HepG2 (cell line): ENCODE results near the gene KAZALD1. TPM values are rescaled to one million over a fixed set of nuclear protein-coding genes. Genes with fewer than 3 reads are reported as not detected.

Experiments used
- ARNTL ChIP-seq: sonication (generic); formaldehyde crosslinking; IDR thresholded peaks from 2 replicates; pipeline ENCODE4 v1.4.0; 2020; ENCODE audit warnings: mild to moderate bottlenecking, missing genetic modification reagents
- IKZF4 ChIP-seq: sonication (generic); formaldehyde crosslinking; IDR thresholded peaks from 2 replicates; pipeline ENCODE4 v1.5.1; 2020; ENCODE audit warnings: borderline replicate concordance, mild to moderate bottlenecking, low read depth, missing genetic modification reagents; ENCODE audit errors: not compliant biosample characterization
- NCOA2 ChIP-seq: sonication (generic); formaldehyde crosslinking; IDR thresholded peaks from 2 replicates; pipeline ENCODE4 v1.8.0; 2022; ENCODE audit warnings: inconsistent platforms
- PITX1 ChIP-seq: sonication (generic); formaldehyde crosslinking; IDR thresholded peaks from 2 replicates; pipeline ENCODE4 v1.5.1; 2020; ENCODE audit warnings: mild to moderate bottlenecking, missing genetic modification reagents
- RELA ChIP-seq: sonication (generic); formaldehyde crosslinking; IDR thresholded peaks from 2 replicates; pipeline ENCODE4 v1.4.0; 2020; ENCODE audit warnings: missing genetic modification reagents
- RFXANK ChIP-seq: IDR thresholded peaks from 2 replicates; pipeline ENCODE4 v1.6.1; 2016
- SOX5 ChIP-seq: IDR thresholded peaks from 2 replicates; pipeline ENCODE4 v1.6.1; 2016; ENCODE audit warnings: borderline replicate concordance
- ZNF326 ChIP-seq: sonication (generic); formaldehyde crosslinking; IDR thresholded peaks from 2 replicates; pipeline ENCODE4 v1.4.0; 2020; ENCODE audit warnings: missing genetic modification reagents, borderline replicate concordance
- ZNF333 ChIP-seq: sonication (generic); formaldehyde crosslinking; IDR thresholded peaks from 2 replicates; pipeline ENCODE4 v1.4.0; 2020; ENCODE audit warnings: mild to moderate bottlenecking, missing genetic modification reagents, borderline replicate concordance
- ZNF468 ChIP-seq: sonication (generic); formaldehyde crosslinking; IDR thresholded peaks from 2 replicates; pipeline ENCODE4 v1.8.0; 2022; ENCODE audit warnings: mild to moderate bottlenecking, moderate library complexity, missing genetic modification reagents
- ZNF614 ChIP-seq: IDR thresholded peaks from 2 replicates; pipeline ENCODE4 v1.6.1; 2018; ENCODE audit warnings: missing biosample characterization, missing genetic modification reagents, inconsistent platforms, borderline replicate concordance
- ZNF761 ChIP-seq: sonication (generic); formaldehyde crosslinking; conservative IDR thresholded peaks from 2 replicates; pipeline ENCODE4 v1.4.0; 2020; ENCODE audit warnings: mild to moderate bottlenecking, missing genetic modification reagents
- ZSCAN21 ChIP-seq: sonication (generic); formaldehyde crosslinking; IDR thresholded peaks from 2 replicates; pipeline ENCODE4 v1.8.0; 2022; ENCODE audit warnings: mild to moderate bottlenecking, missing genetic modification reagents, moderate library complexity, borderline replicate concordance
- polyA plus RNA-seq, 8 experiments: library from polyadenylated mRNA; depleted of rRNA in 3 of 8; stranded (reverse) in 7 of 8; unstranded in 1 of 8; fragments of >200 nt; fragmentation: Illumina TruSeq in 4 of 8; extraction: Trizol in 4 of 8; gene quantifications; 2 replicates each; pipeline versions ENCODE4 v1.2.1 to v1.2.3, GENCODE V29; 2011 to 2016; ENCODE audit warnings: low read depth in 4 of 8, missing spikeins in 1 of 8, mixed read lengths in 1 of 8; ENCODE audit not compliant: insufficient read depth in 1 of 8
- total RNA-seq, 5 experiments: library from RNA; depleted of rRNA; stranded (reverse); fragments of >200 nt; fragmentation: Illumina TruSeq; extraction: Trizol; gene quantifications; 2 replicates each; pipeline ENCODE4 v1.2.3, GENCODE V29; 2016; ENCODE audit warnings: low read depth in 1 of 5
- TF ChIP-seq, protein P1 (sequence below): sonication (generic); formaldehyde crosslinking; IDR thresholded peaks from 2 replicates; pipeline ENCODE4 v1.5.0; 2020; ENCODE audit warnings: mild to moderate bottlenecking, missing genetic modification reagents
- TF ChIP-seq, protein P2 (sequence below): sonication (generic); formaldehyde crosslinking; IDR thresholded peaks from 2 replicates; pipeline ENCODE4 v1.5.0; 2020; ENCODE audit warnings: missing genetic modification reagents, mild to moderate bottlenecking, borderline replicate concordance
- TF ChIP-seq, protein P3 (sequence below): sonication (generic); formaldehyde crosslinking; IDR thresholded peaks from 2 replicates; pipeline ENCODE4 v1.5.0; 2020; ENCODE audit warnings: mild to moderate bottlenecking, missing genetic modification reagents
- TF ChIP-seq, protein P4 (sequence below): sonication (generic); formaldehyde crosslinking; conservative IDR thresholded peaks from 2 replicates; pipeline ENCODE4 v1.4.0; 2020; ENCODE audit warnings: missing genetic modification reagents

Gene KAZALD1
- total and polyA plus RNA-seq, 2 of the 13 experiments (the other 11 are each of a cell fraction or from before 2014, with no cell fraction given): 16.7 to 27.7 TPM

DNA sequence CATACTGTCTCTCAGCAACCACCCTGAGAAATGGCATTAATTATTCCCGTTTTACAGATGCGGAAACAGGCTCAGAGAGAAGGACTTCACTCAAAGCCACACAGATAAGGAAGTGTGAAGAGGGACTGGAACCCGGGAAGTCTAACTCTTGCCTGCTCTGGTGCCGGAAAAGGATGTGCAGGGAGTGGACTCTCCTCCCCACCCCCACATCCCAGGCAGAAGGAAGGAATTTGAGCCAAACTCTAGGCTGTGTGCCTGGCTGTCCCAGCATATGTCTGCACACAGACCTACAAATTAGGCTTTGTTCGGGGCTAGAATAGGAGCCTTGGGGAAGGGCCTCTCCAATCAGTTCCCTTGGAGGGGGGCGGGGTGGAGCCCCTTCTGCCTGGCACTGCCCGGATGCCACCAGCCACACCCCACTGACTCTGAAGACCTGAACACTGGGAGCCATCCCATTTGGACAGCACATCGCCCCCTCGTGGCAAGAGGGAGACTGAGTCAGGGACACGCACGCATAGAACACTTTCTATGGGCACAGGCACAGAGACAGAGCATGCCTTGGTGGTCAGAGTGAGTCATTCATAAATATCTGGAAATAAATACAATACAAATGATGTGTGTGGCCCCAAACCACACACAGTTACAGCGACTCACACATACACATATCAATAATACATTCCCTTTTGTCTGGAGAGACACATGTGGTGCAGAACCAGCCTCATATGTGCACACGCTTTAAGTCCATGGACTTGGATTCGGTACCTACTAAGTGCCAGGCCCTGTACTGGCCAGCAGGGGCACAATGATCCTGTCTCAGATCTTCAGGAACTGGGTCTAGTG lies 49.0 kb upstream of the KAZALD1 start (continued):
- TF ChIP-seq, protein P1, sequence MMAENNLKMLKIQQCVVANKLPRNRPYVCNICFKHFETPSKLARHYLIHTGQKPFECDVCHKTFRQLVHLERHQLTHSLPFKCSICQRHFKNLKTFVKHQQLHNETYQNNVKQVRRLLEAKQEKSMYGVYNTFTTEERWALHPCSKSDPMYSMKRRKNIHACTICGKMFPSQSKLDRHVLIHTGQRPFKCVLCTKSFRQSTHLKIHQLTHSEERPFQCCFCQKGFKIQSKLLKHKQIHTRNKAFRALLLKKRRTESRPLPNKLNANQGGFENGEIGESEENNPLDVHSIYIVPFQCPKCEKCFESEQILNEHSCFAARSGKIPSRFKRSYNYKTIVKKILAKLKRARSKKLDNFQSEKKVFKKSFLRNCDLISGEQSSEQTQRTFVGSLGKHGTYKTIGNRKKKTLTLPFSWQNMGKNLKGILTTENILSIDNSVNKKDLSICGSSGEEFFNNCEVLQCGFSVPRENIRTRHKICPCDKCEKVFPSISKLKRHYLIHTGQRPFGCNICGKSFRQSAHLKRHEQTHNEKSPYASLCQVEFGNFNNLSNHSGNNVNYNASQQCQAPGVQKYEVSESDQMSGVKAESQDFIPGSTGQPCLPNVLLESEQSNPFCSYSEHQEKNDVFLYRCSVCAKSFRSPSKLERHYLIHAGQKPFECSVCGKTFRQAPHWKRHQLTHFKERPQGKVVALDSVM: no peak
- TF ChIP-seq NCOA2 (CRISPR knock-in tag): no peak
- TF ChIP-seq SOX5: peak; percentile 37; the same call in 1 of the 2 replicates
- 0 out of 2 replicates have a peak, but pooled peaks have one; percentile 26 for TF ChIP-seq RFXANK (CRISPR knock-in tag)
- no peak for TF ChIP-seq ZNF468 (CRISPR knock-in tag)
- 0 out of 2 replicates have a peak, but pooled peaks have one; percentile 40 for TF ChIP-seq ARNTL (CRISPR knock-in tag)
- TF ChIP-seq ZNF614 (CRISPR knock-in tag): no peak; the same call in 1 of the 2 replicates
- no peak for TF ChIP-seq ZNF333 (CRISPR knock-in tag)
- TF ChIP-seq, protein P2, sequence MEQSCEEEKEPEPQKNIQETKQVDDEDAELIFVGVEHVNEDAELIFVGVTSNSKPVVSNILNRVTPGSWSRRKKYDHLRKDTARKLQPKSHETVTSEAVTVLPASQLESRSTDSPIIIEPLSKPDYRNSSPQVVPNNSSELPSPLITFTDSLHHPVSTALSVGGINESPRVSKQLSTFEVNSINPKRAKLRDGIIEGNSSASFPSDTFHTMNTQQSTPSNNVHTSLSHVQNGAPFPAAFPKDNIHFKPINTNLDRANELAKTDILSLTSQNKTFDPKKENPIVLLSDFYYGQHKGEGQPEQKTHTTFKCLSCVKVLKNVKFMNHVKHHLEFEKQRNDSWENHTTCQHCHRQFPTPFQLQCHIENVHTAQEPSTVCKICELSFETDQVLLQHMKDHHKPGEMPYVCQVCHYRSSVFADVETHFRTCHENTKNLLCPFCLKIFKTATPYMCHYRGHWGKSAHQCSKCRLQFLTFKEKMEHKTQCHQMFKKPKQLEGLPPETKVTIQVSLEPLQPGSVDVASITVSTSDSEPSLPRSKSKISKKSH (CRISPR knock-in tag): no peak
- no peak for TF ChIP-seq ZSCAN21 (CRISPR knock-in tag)
- TF ChIP-seq IKZF4: no peak
- TF ChIP-seq, protein P3, sequence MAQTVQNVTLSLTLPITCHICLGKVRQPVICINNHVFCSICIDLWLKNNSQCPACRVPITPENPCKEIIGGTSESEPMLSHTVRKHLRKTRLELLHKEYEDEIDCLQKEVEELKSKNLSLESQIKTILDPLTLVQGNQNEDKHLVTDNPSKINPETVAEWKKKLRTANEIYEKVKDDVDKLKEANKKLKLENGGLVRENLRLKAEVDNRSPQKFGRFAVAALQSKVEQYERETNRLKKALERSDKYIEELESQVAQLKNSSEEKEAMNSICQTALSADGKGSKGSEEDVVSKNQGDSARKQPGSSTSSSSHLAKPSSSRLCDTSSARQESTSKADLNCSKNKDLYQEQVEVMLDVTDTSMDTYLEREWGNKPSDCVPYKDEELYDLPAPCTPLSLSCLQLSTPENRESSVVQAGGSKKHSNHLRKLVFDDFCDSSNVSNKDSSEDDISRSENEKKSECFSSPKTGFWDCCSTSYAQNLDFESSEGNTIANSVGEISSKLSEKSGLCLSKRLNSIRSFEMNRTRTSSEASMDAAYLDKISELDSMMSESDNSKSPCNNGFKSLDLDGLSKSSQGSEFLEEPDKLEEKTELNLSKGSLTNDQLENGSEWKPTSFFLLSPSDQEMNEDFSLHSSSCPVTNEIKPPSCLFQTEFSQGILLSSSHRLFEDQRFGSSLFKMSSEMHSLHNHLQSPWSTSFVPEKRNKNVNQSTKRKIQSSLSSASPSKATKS: no peak
- no peak for TF ChIP-seq ZNF326 (CRISPR knock-in tag)
- TF ChIP-seq RELA: no peak
- TF ChIP-seq PITX1 (CRISPR knock-in tag): no peak
- TF ChIP-seq, protein P4, sequence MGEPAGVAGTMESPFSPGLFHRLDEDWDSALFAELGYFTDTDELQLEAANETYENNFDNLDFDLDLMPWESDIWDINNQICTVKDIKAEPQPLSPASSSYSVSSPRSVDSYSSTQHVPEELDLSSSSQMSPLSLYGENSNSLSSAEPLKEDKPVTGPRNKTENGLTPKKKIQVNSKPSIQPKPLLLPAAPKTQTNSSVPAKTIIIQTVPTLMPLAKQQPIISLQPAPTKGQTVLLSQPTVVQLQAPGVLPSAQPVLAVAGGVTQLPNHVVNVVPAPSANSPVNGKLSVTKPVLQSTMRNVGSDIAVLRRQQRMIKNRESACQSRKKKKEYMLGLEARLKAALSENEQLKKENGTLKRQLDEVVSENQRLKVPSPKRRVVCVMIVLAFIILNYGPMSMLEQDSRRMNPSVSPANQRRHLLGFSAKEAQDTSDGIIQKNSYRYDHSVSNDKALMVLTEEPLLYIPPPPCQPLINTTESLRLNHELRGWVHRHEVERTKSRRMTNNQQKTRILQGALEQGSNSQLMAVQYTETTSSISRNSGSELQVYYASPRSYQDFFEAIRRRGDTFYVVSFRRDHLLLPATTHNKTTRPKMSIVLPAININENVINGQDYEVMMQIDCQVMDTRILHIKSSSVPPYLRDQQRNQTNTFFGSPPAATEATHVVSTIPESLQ (CRISPR knock-in tag): no peak
- TF ChIP-seq ZNF761 (CRISPR knock-in tag): no peak
